Measurements from ENCODE around the gene MED20.

DNA sequence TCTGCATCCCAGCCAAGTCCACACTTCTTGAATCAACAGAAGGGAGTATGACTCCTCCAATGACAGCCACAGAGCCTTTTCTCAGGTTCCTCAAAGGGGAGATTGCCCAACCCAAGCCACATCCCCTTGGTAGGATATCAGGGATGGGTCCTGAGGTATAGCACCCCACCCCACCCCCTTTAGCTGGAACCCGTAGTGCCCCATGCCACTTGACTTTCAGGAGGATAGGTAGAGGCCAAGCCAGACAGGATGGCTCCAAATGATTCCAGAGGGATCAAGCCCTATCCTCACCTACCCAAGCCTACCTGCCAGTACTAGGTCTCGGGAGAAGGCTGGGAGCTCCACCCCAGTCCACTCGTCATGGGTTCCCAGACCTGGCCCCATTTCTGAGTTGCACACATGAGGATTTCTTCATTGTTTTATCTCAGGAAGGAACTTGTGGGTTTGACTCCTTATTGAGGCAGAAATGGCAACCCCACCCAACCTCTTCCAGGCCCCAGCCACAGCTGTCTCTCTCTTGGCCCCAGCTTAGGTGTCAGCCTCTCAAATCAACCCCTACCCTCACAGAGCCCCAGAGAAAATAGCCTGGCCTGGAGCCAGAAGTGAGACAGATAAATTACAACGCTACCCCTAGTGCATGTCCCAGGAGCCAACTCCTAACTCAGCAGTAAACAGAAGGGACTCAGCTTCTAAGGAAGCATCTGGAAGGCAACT, 17.1 kb upstream of the MED20 start:
- TF ChIP-seq, protein P1, sequence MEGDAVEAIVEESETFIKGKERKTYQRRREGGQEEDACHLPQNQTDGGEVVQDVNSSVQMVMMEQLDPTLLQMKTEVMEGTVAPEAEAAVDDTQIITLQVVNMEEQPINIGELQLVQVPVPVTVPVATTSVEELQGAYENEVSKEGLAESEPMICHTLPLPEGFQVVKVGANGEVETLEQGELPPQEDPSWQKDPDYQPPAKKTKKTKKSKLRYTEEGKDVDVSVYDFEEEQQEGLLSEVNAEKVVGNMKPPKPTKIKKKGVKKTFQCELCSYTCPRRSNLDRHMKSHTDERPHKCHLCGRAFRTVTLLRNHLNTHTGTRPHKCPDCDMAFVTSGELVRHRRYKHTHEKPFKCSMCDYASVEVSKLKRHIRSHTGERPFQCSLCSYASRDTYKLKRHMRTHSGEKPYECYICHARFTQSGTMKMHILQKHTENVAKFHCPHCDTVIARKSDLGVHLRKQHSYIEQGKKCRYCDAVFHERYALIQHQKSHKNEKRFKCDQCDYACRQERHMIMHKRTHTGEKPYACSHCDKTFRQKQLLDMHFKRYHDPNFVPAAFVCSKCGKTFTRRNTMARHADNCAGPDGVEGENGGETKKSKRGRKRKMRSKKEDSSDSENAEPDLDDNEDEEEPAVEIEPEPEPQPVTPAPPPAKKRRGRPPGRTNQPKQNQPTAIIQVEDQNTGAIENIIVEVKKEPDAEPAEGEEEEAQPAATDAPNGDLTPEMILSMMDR (IDR thresholded peaks at IDR 0.05 in 2 of 3, conservative IDR thresholded peaks at IDR 0.05 in 1 of 3; ENCODE audit: borderline replicate concordance in 1 of 3, insufficient read depth in 1 of 3, low read depth in 2 of 3, low read length in 2 of 3), result no peak
- TF ChIP-seq ZFX (IDR thresholded peaks at IDR 0.05), result no peak
- TF ChIP-seq POLR2A (IDR thresholded peaks at IDR 0.05; ENCODE audit: borderline replicate concordance, extremely low read depth, insufficient read depth, insufficient read length), result no peak
- TF ChIP-seq, protein P2, sequence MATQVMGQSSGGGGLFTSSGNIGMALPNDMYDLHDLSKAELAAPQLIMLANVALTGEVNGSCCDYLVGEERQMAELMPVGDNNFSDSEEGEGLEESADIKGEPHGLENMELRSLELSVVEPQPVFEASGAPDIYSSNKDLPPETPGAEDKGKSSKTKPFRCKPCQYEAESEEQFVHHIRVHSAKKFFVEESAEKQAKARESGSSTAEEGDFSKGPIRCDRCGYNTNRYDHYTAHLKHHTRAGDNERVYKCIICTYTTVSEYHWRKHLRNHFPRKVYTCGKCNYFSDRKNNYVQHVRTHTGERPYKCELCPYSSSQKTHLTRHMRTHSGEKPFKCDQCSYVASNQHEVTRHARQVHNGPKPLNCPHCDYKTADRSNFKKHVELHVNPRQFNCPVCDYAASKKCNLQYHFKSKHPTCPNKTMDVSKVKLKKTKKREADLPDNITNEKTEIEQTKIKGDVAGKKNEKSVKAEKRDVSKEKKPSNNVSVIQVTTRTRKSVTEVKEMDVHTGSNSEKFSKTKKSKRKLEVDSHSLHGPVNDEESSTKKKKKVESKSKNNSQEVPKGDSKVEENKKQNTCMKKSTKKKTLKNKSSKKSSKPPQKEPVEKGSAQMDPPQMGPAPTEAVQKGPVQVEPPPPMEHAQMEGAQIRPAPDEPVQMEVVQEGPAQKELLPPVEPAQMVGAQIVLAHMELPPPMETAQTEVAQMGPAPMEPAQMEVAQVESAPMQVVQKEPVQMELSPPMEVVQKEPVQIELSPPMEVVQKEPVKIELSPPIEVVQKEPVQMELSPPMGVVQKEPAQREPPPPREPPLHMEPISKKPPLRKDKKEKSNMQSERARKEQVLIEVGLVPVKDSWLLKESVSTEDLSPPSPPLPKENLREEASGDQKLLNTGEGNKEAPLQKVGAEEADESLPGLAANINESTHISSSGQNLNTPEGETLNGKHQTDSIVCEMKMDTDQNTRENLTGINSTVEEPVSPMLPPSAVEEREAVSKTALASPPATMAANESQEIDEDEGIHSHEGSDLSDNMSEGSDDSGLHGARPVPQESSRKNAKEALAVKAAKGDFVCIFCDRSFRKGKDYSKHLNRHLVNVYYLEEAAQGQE (IDR thresholded peaks at IDR 0.05; ENCODE audit: low read depth), result no peak
- no peak for TF ChIP-seq EZH2 (IDR thresholded peaks at IDR 0.05)
- no peak for TF ChIP-seq SRF (IDR thresholded peaks at IDR 0.05; ENCODE audit: low read depth)
- no peak for TF ChIP-seq JUND (IDR thresholded peaks at IDR 0.05)
- TF ChIP-seq YY1 (IDR thresholded peaks at IDR 0.05; ENCODE audit: extremely low read depth, insufficient replicate concordance, low read depth, low read length), result no peak
- TF ChIP-seq, protein P3, sequence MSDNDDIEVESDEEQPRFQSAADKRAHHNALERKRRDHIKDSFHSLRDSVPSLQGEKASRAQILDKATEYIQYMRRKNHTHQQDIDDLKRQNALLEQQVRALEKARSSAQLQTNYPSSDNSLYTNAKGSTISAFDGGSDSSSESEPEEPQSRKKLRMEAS (IDR thresholded peaks at IDR 0.05), result no peak
- TF ChIP-seq ELF1 (IDR thresholded peaks at IDR 0.05; ENCODE audit: borderline replicate concordance, low read depth), result no peak
